HepG2 (cell line): Measurements from ENCODE around the gene LIPC. TPM values are rescaled to one million over a fixed set of nuclear protein-coding genes. Genes with fewer than 3 reads are reported as not detected.

Experiments
- ATAC-seq: fragments of 200-7000 bp; cut with Tn5 transposase; 3 replicates; pipeline ENCODE4 v1.9.1; 2020; ENCODE audit warnings: mild to moderate bottlenecking, moderate library complexity
- BruUV-seq: library from RNA; stranded (reverse); fragments of 400-500 nt; replicated peaks from 2 replicates; lab custom pipeline; 2021; lab: Mats Ljungman, UMichigan
- CTCF ChIA-PET: fragments of 300-600 bp; formaldehyde crosslinking; extraction: SDS; loops from one replicate; lab custom pipeline; 2021; ENCODE audit warnings: low total read pairs, inconsistent platforms, low intra/inter-chr PET ratio; lab: Yijun Ruan, JAX
- POLR2A ChIA-PET: fragments of 350-600 bp; sonication (Branson Sonifier 250); formaldehyde crosslinking; loops from one replicate; lab custom pipeline; 2020; ENCODE audit warnings: antibody characterized with exemption, inconsistent platforms; lab: Yijun Ruan, JAX
- DNase-seq: peaks from one replicate; pipeline ENCODE4 v3.0.0-alpha.2; 2015; ENCODE audit warnings: low spot score
- FAIRE-seq: peaks from 3 replicates; lab custom pipeline; 2011; peaks lifted over from hg19 to GRCh38; lab: Jason Lieb, UNC
- H2AFZ ChIP-seq: one replicate; pipeline ENCODE4 v1.6.1; 2011; ENCODE audit warnings: low read length, inconsistent platforms
- H3K27ac ChIP-seq: fragments of 300-600 bp; 3 replicates; pipeline ENCODE4 v1.8.0; 2011; ENCODE audit warnings: mixed run types, mild to moderate bottlenecking, mixed read lengths, low read length, inconsistent platforms; ENCODE audit not compliant: insufficient read depth; ENCODE audit errors: extremely low read length
- H3K27me3 ChIP-seq, 2 experiments: fragments of 200-600 bp in 1 of 2; 2 replicates in 1 of 2; 3 replicates in 1 of 2; pipeline versions ENCODE4 v1.6.0 to v1.8.0; 2011; ENCODE audit warnings: low read length in 2 of 2, mild to moderate bottlenecking in 2 of 2, moderate library complexity in 2 of 2, inconsistent platforms in 1 of 2; ENCODE audit not compliant: insufficient read depth in 2 of 2, control insufficient read depth in 1 of 2
- H3K36me3 ChIP-seq, 2 experiments: fragments of 200-600 bp in 1 of 2; replicated peaks in 1 of 2; 2 replicates in 1 of 2; 3 replicates in 1 of 2; pipeline versions ENCODE4 v1.5.1 to v1.8.0; 2011; ENCODE audit warnings: low read length in 2 of 2, inconsistent platforms in 1 of 2; ENCODE audit not compliant: insufficient read depth in 2 of 2, control insufficient read depth in 1 of 2
- H3K4me1 ChIP-seq: 2 replicates; pipeline ENCODE4 v1.5.1; 2012; ENCODE audit warnings: low read length, inconsistent platforms; ENCODE audit not compliant: insufficient read depth
- H3K4me2 ChIP-seq: 2 replicates; pipeline ENCODE4 v1.6.0; 2011; ENCODE audit warnings: low read depth, low read length, inconsistent platforms
- H3K4me3 ChIP-seq, 3 experiments: fragments of 200-600 bp in 1 of 3; sonication (generic), shearing (Covaris generic) in 1 of 3; replicated peaks in 1 of 3; 2 replicates each; pipeline ENCODE4 v1.5.1; 2011 to 2016; ENCODE audit warnings: low read length in 3 of 3, inconsistent platforms in 2 of 3, low read depth in 2 of 3, mild to moderate bottlenecking in 2 of 3, control low read depth in 1 of 3, mixed read lengths in 1 of 3; ENCODE audit not compliant: insufficient read depth in 1 of 3
- H3K79me2 ChIP-seq: one replicate; pipeline ENCODE4 v1.6.1; 2011; ENCODE audit warnings: low read length, inconsistent platforms; ENCODE audit not compliant: insufficient read depth
- H3K9ac ChIP-seq: 2 replicates; pipeline ENCODE4 v1.6.0; 2011; ENCODE audit warnings: mild to moderate bottlenecking, low read depth, low read length, inconsistent platforms; ENCODE audit not compliant: insufficient read depth
- H3K9me3 ChIP-seq: 2 replicates; pipeline ENCODE4 v1.5.1; 2012; ENCODE audit warnings: mild to moderate bottlenecking, low read length
- H4K20me1 ChIP-seq: 2 replicates; pipeline ENCODE4 v1.6.0; 2011; ENCODE audit warnings: inconsistent platforms, mild to moderate bottlenecking, low read length, moderate library complexity; ENCODE audit not compliant: insufficient read depth
- E2F5 ChIP-seq: sonication (generic); formaldehyde crosslinking; conservative IDR thresholded peaks from 2 replicates; pipeline ENCODE4 v1.4.0; 2020; ENCODE audit warnings: missing genetic modification reagents
- POGK ChIP-seq: sonication (generic); formaldehyde crosslinking; conservative IDR thresholded peaks from 2 replicates; pipeline ENCODE4 v1.8.0; 2022; ENCODE audit warnings: mild to moderate bottlenecking, moderate library complexity, missing genetic modification reagents
- ZNF567 ChIP-seq: sonication (generic); formaldehyde crosslinking; IDR thresholded peaks from 2 replicates; pipeline ENCODE4 v1.8.1; 2023; ENCODE audit warnings: mild to moderate bottlenecking, missing genetic modification reagents, borderline replicate concordance
- WGBS: methylation state at CpG from one replicate; pipeline ENCODE4 v1.1.6; 2017; ENCODE audit warnings: low lambda C conversion rate; 5-methylcytosine and 5-hydroxymethylcytosine counted together
- in situ Hi-C: cut with HindIII; loops from 2 replicates; pipeline ENCODE4 v1.10.0; 2017; ENCODE audit warnings: low pct_unique_long_range_greater_than_20kb; ENCODE audit not compliant: extremely low pct_ligation_motif_present
- intact Hi-C: fragments of 100-400 bp; cut with micrococcal nuclease; formaldehyde crosslinking; loops from one replicate; pipeline ENCODE4 v1.10.0; 2022; ENCODE audit not compliant: unreplicated experiment
- polyA plus RNA-seq, 8 experiments: library from polyadenylated mRNA; depleted of rRNA in 3 of 8; stranded (reverse) in 7 of 8; unstranded in 1 of 8; fragments of >200 nt; fragmentation: Illumina TruSeq in 4 of 8; extraction: Trizol in 4 of 8; gene quantifications; 2 replicates each; pipeline versions ENCODE4 v1.2.1 to v1.2.3, GENCODE V29; 2011 to 2016; ENCODE audit warnings: low read depth in 4 of 8, missing spikeins in 1 of 8, mixed read lengths in 1 of 8; ENCODE audit not compliant: insufficient read depth in 1 of 8
- total RNA-seq, 5 experiments: library from RNA; depleted of rRNA; stranded (reverse); fragments of >200 nt; fragmentation: Illumina TruSeq; extraction: Trizol; gene quantifications; 2 replicates each; pipeline ENCODE4 v1.2.3, GENCODE V29; 2016; ENCODE audit warnings: low read depth in 1 of 5

Gene LIPC
- total and polyA plus RNA-seq, 2 of the 13 experiments (the other 11 are each of a cell fraction or from before 2014, with no cell fraction given): 26.0 to 38.0 TPM

- no peak overlapping the region for H3K4me3 ChIP-seq
- ATAC-seq: no peak
- CTCF ChIA-PET: no interaction called here
- peaks cover 54% of the 10 kb centered on the region for H3K4me1 ChIP-seq
- H4K20me1 ChIP-seq: no peaks in the 10 kb centered on the region
- H3K9me3 ChIP-seq: no peaks in the 10 kb centered on the region
- intact Hi-C loops: no loop called here
- no peak for DNase-seq
- H2AFZ ChIP-seq: no peak overlapping the region
- in situ Hi-C loops: no loop called here
- H3K27me3 ChIP-seq: no peaks in the 10 kb centered on the region
- no peak overlapping the region for H3K27ac ChIP-seq
- FAIRE-seq: no peak
- no TSS peak for BruUV-seq
- peaks cover 3% of the 10 kb centered on the region for H3K79me2 ChIP-seq
- H3K4me2 ChIP-seq: no peak overlapping the region
- POLR2A ChIA-PET: no interaction called here
- 96% methylated on average over 4 of the region's 5 CpGs for WGBS
- no peak for TF ChIP-seq POGK (CRISPR knock-in tag)
- no peak overlapping the region for H3K9ac ChIP-seq
- H3K36me3 ChIP-seq: no peaks in the 10 kb centered on the region; a peak in 1 of 5 replicates
Measured at GRCh38 chr15:58446521-58446920, 14.7 kb downstream of the LIPC start.

- ChIA-PET POLR2A (no interaction called here), CTCF (no interaction called here)
- Histone ChIP-seq H2AFZ (no peak overlapping the region), H4K20me1 (no peaks in the 10 kb centered on the region), H3K4me3 (no peak overlapping the region), H3K27me3 (no peaks in the 10 kb centered on the region), H3K79me2 (peaks cover 3% of the 10 kb centered on the region), H3K27ac (no peak overlapping the region), H3K9ac (no peak overlapping the region), H3K36me3 (no peaks in the 10 kb centered on the region; a peak in 1 of 5 replicates), H3K9me3 (no peaks in the 10 kb centered on the region), H3K4me1 (peaks cover 45% of the 10 kb centered on the region), H3K4me2 (no peak overlapping the region)
- TF ChIP-seq E2F5 (CRISPR knock-in tag) (no peak), ZNF567 (CRISPR knock-in tag) (no peak)
- intact Hi-C loops (no loop called here), in situ Hi-C loops (no loop called here)
- no peak for FAIRE-seq
- no peak for ATAC-seq
- no TSS peak for BruUV-seq
- no peak for DNase-seq
- WGBS: 90% methylated on average over 10 of the region's 10 CpGs
Measured at GRCh38 chr15:58447271-58448010, 15.7 kb downstream of the LIPC start.
